Lower lobe of right lung (tissue), 2 donors: Measurements from ENCODE around the gene HSD11B1. TPM values are rescaled to one million over a fixed set of nuclear protein-coding genes. Genes with fewer than 3 reads are reported as not detected.

Experiments
- ATAC-seq, 2 donors: fragments of 200-7000 bp; cut with Tn5 transposase; one replicate each; pipeline ENCODE4 v1.9.1; 2020 to 2022; ENCODE audit warnings: mild to moderate bottlenecking in 2 of 2, moderate library complexity in 2 of 2
- DNase-seq: peaks from one replicate; pipeline ENCODE4 v3.0.0-alpha.2; 2020
- H3K27ac ChIP-seq: fragments of 200-600 bp; one replicate; pipeline ENCODE4 v1.8.0; 2022
- H3K27me3 ChIP-seq: fragments of 200-600 bp; one replicate; pipeline ENCODE4 v1.8.0; 2022; ENCODE audit warnings: low read depth
- H3K36me3 ChIP-seq: fragments of 200-600 bp; one replicate; pipeline ENCODE4 v1.8.0; 2022; ENCODE audit warnings: mild to moderate bottlenecking
- H3K4me1 ChIP-seq: fragments of 200-600 bp; one replicate; pipeline ENCODE4 v1.8.0; 2022
- H3K4me3 ChIP-seq: fragments of 200-600 bp; one replicate; pipeline ENCODE4 v1.8.0; 2022; ENCODE audit warnings: mild to moderate bottlenecking
- H3K9me3 ChIP-seq: fragments of 200-600 bp; one replicate; pipeline ENCODE4 v1.8.0; 2022
- CTCF ChIP-seq: fragments of 200-600 bp; IDR thresholded peaks from one replicate; pipeline ENCODE4 v1.8.0; 2022; ENCODE audit warnings: antibody characterized with exemption, mild to moderate bottlenecking
- intact Hi-C: fragments of 100-400 bp; cut with DNase I; formaldehyde crosslinking; loops from one replicate; pipeline ENCODE4 v1.11.0; 2022
- total RNA-seq: library from RNA; stranded (reverse); fragmentation: NEBNext Ultra II Directional; extraction: Animal tissue kit (Norgen Biotek cat#: 25700); gene quantifications from one replicate; pipeline ENCODE4 v1.2.1, GENCODE V29; 2021
- donor health status: DM: no; HTN: yes; CAD: no; lungs with severe emphysema.

The HSD11B1 gene
- total RNA-seq, 1 donor from 2014 or later: 11.6 TPM

- no peak overlapping the region for H3K4me3 ChIP-seq
- DNase-seq (no peak), ATAC-seq (no peak)
- no peak for TF ChIP-seq CTCF
- no peaks in the 10 kb centered on the region for H3K27me3 ChIP-seq
- no peaks in the 10 kb centered on the region for H3K36me3 ChIP-seq
- intact Hi-C loops: no loop called here
- no peaks in the 10 kb centered on the region for H3K9me3 ChIP-seq
- no peak overlapping the region for H3K27ac ChIP-seq
- no peaks in the 10 kb centered on the region for H3K4me1 ChIP-seq
These were observed 56.5 kb downstream of the HSD11B1 start for GRCh38 chr1:209761011-209761635.

GRCh38 chr1:209766051-209766450 lies 61.4 kb downstream of the HSD11B1 start:
- no peak for TF ChIP-seq CTCF
- no peaks in the 10 kb centered on the region for H3K9me3 ChIP-seq
- H3K27ac ChIP-seq: no peak overlapping the region
- peaks cover 30% of the 10 kb centered on the region for H3K4me1 ChIP-seq
- DNase-seq: no peak
- intact Hi-C loops: no loop called here
- no peak for ATAC-seq
- no peaks in the 10 kb centered on the region for H3K27me3 ChIP-seq
- H3K4me3 ChIP-seq: no peak overlapping the region
- no peaks in the 10 kb centered on the region for H3K36me3 ChIP-seq

GRCh38 chr1:209767096-209767495 lies 62.5 kb downstream of the HSD11B1 start:
- Histone ChIP-seq H3K4me3 (no peak overlapping the region), H3K27me3 (no peaks in the 10 kb centered on the region), H3K27ac (no peak overlapping the region), H3K36me3 (no peaks in the 10 kb centered on the region), H3K9me3 (no peaks in the 10 kb centered on the region), H3K4me1 (peaks cover 30% of the 10 kb centered on the region)
- TF ChIP-seq CTCF: no peak
- ATAC-seq (no peak), DNase-seq (no peak)
- intact Hi-C loops: no loop called here

- intact Hi-C loops: no loop called here
- Histone ChIP-seq H3K9me3 (no peaks in the 10 kb centered on the region), H3K27ac (peak overlapping the region; percentile 15), H3K4me1 (peaks cover 30% of the 10 kb centered on the region), H3K4me3 (peak overlapping the region; percentile 44), H3K36me3 (no peaks in the 10 kb centered on the region), H3K27me3 (no peaks in the 10 kb centered on the region)
- DNase-seq: no peak
- no peak for ATAC-seq
- no peak for TF ChIP-seq CTCF
These were observed 63.1 kb downstream of the HSD11B1 start for GRCh38 chr1:209767706-209768105.

GRCh38 chr1:209768354-209768774 lies 63.7 kb downstream of the HSD11B1 start:
- Histone ChIP-seq H3K4me1 (peaks cover 30% of the 10 kb centered on the region), H3K27me3 (no peaks in the 10 kb centered on the region), H3K4me3 (peak overlapping the region; percentile 44), H3K9me3 (no peaks in the 10 kb centered on the region), H3K36me3 (no peaks in the 10 kb centered on the region), H3K27ac (peak overlapping the region; percentile 50)
- ATAC-seq (peak; percentile 63 to 66), DNase-seq (no peak)
- intact Hi-C loops: no loop called here
- no peak for TF ChIP-seq CTCF
